Vagina (tissue), 2 donors: ENCODE measurements around the gene SPEG. TPM values are rescaled to one million over a fixed set of nuclear protein-coding genes. Genes with fewer than 3 reads are reported as not detected.

ENCODE experiments used
- DNase-seq, 2 donors: peaks; one replicate each; pipeline ENCODE4 v3.0.0-alpha.2; 2017; ENCODE audit errors: extremely low spot score in 2 of 2
- H3K27ac ChIP-seq: fragments of 200-600 bp; sonication (generic); one replicate; pipeline ENCODE4 v1.5.1; 2019
- H3K27me3 ChIP-seq: fragments of 200-600 bp; sonication (generic); one replicate; pipeline ENCODE4 v1.5.1; 2019
- H3K36me3 ChIP-seq, 2 donors: fragments of 200-600 bp; sonication (generic); one replicate each; pipeline ENCODE4 v1.5.1; 2017 to 2019
- H3K4me1 ChIP-seq: fragments of 200-600 bp; sonication (generic); one replicate; pipeline ENCODE4 v1.5.1; 2019
- H3K4me3 ChIP-seq, 2 donors: fragments of 200-600 bp; sonication (generic); 1 replicate in 1 of 2; 2 replicates in 1 of 2; pipeline ENCODE4 v1.5.1; 2016 to 2019
- H3K9me3 ChIP-seq: fragments of 200-600 bp; sonication (generic); one replicate; pipeline ENCODE4 v1.5.1; 2019
- CTCF ChIP-seq, 3 experiments: fragments of 450-650 bp in 2 of 3; fragments of 200-600 bp in 1 of 3; sonication (generic) in 1 of 3; IDR thresholded peaks; one replicate each; pipeline ENCODE4 v1.5.1; 2017 to 2019; ENCODE audit warnings: antibody characterized with exemption in 3 of 3, mild to moderate bottlenecking in 2 of 3, moderate library complexity in 2 of 3
- POLR2A ChIP-seq, 2 donors: fragments of 450-650 bp; IDR thresholded peaks; one replicate each; pipeline ENCODE4 v1.6.1; 2017; ENCODE audit warnings: antibody characterized with exemption in 2 of 2, mild to moderate bottlenecking in 2 of 2, moderate library complexity in 2 of 2
- POLR2AphosphoS5 ChIP-seq, 2 donors: sonication (generic); formaldehyde crosslinking; IDR thresholded peaks; one replicate each; pipeline ENCODE4 v1.9.0; 2017; ENCODE audit warnings: antibody characterized with exemption in 2 of 2, mild to moderate bottlenecking in 2 of 2, low read depth in 1 of 2; ENCODE audit not compliant: insufficient read depth in 1 of 2
- intact Hi-C: fragments of 100-400 bp; cut with DNase I; formaldehyde crosslinking; loops from one replicate; pipeline ENCODE4 v1.15.1; 2023
- total RNA-seq: library from RNA; depleted of rRNA; stranded (reverse); fragments of >200 nt; gene quantifications from one replicate; pipeline ENCODE4 v1.2.3, GENCODE V29; 2016

Gene SPEG
- total RNA-seq, 1 donor from 2014 or later: 28.2 TPM

GRCh38 chr2:219532378-219532649, 97.7 kb downstream of the SPEG start:
- intact Hi-C loops: loop anchor here (2.0 kb wide), 1 partner anchor 132 kb away; no protein-coding TSS in a partner anchor
- no peaks in the 10 kb centered on the region for H3K9me3 ChIP-seq
- TF ChIP-seq POLR2AphosphoS5 (IDR thresholded peaks at IDR 0.05; ENCODE audit: insufficient read depth in 1 of 2, low read depth in 1 of 2) (no peak), POLR2A (IDR thresholded peaks at IDR 0.05) (no peak), CTCF (IDR thresholded peaks at IDR 0.05) (no peak)
- no peak for DNase-seq
- no peaks in the 10 kb centered on the region for H3K27me3 ChIP-seq
- no peaks in the 10 kb centered on the region for H3K4me1 ChIP-seq
- no peak overlapping the region for H3K4me3 ChIP-seq
- no peak overlapping the region for H3K27ac ChIP-seq
- no peaks in the 10 kb centered on the region for H3K36me3 ChIP-seq

GRCh38 chr2:219533930-219534661, 99.5 kb downstream of the SPEG start:
- intact Hi-C loops: loop anchor here (2.0 kb wide), 1 partner anchor 133 kb away; no protein-coding TSS in a partner anchor
- Histone ChIP-seq H3K27me3 (no peaks in the 10 kb centered on the region), H3K36me3 (peaks cover 0 to under 1% of the 10 kb centered on the region in 2 donors), H3K4me1 (peaks cover 15% of the 10 kb centered on the region), H3K27ac (no peak overlapping the region), H3K4me3 (no peak overlapping the region), H3K9me3 (no peaks in the 10 kb centered on the region)
- no peak for TF ChIP-seq CTCF (IDR thresholded peaks at IDR 0.05)
- TF ChIP-seq POLR2A (IDR thresholded peaks at IDR 0.05): no peak
- no peak for TF ChIP-seq POLR2AphosphoS5 (IDR thresholded peaks at IDR 0.05; ENCODE audit: insufficient read depth in 1 of 2, low read depth in 1 of 2)
- DNase-seq: no peak

- H3K27me3 ChIP-seq: no peaks in the 10 kb centered on the region
- H3K36me3 ChIP-seq: peaks cover 0 to 22% of the 10 kb centered on the region in 2 donors
- peaks cover 18% of the 10 kb centered on the region for H3K4me1 ChIP-seq
- intact Hi-C loops: no loop called here
- H3K27ac ChIP-seq: no peak overlapping the region
- H3K4me3 ChIP-seq: no peak overlapping the region
- no peaks in the 10 kb centered on the region for H3K9me3 ChIP-seq
- no peak for TF ChIP-seq CTCF (IDR thresholded peaks at IDR 0.05)
- no peak for TF ChIP-seq POLR2A (IDR thresholded peaks at IDR 0.05)
- no peak for TF ChIP-seq POLR2AphosphoS5 (IDR thresholded peaks at IDR 0.05; ENCODE audit: insufficient read depth in 1 of 2, low read depth in 1 of 2)
- no peak for DNase-seq
Observed at GRCh38 chr2:219536425-219536824, 101.8 kb downstream of the SPEG start.

- no peaks in the 10 kb centered on the region for H3K27me3 ChIP-seq
- no peak overlapping the region for H3K27ac ChIP-seq
- no peaks in the 10 kb centered on the region for H3K9me3 ChIP-seq
- no peak for DNase-seq
- H3K4me1 ChIP-seq: peaks cover 23% of the 10 kb centered on the region
- TF ChIP-seq POLR2A (IDR thresholded peaks at IDR 0.05): no peak
- no peak for TF ChIP-seq POLR2AphosphoS5 (IDR thresholded peaks at IDR 0.05; ENCODE audit: insufficient read depth in 1 of 2, low read depth in 1 of 2)
- intact Hi-C loops: no loop called here
- no peak overlapping the region for H3K4me3 ChIP-seq
- peaks cover 0 to 22% of the 10 kb centered on the region in 2 donors for H3K36me3 ChIP-seq
Observed at GRCh38 chr2:219536967-219537366, 102.3 kb downstream of the SPEG start.

- Histone ChIP-seq H3K4me1 (peaks cover 32% of the 10 kb centered on the region), H3K9me3 (no peaks in the 10 kb centered on the region), H3K27ac (peak overlapping the region; percentile 16), H3K4me3 (no peak overlapping the region), H3K27me3 (no peaks in the 10 kb centered on the region), H3K36me3 (peaks cover 0 to 22% of the 10 kb centered on the region in 2 donors)
- TF ChIP-seq POLR2A (IDR thresholded peaks at IDR 0.05): no peak
- no peak for TF ChIP-seq CTCF (IDR thresholded peaks at IDR 0.05)
- no peak for TF ChIP-seq POLR2AphosphoS5 (IDR thresholded peaks at IDR 0.05; ENCODE audit: insufficient read depth in 1 of 2, low read depth in 1 of 2)
- intact Hi-C loops: no loop called here
- DNase-seq: no peak
Observed at GRCh38 chr2:219537657-219538488, 103.2 kb downstream of the SPEG start.
